Esophagus muscularis mucosa (tissue), 3 donors: ENCODE results near the gene HYAL1.

Experiments
- CTCF ChIP-seq, 3 experiments: fragments of 200-600 bp in 2 of 3; fragments of 450-650 bp in 1 of 3; sonication (generic) in 2 of 3; IDR thresholded peaks; one replicate each; pipeline ENCODE4 v1.5.1; 2017 to 2019; ENCODE audit warnings: antibody characterized with exemption in 3 of 3, mild to moderate bottlenecking in 2 of 3, moderate library complexity in 1 of 3
- POLR2A ChIP-seq: fragments of 450-650 bp; IDR thresholded peaks from one replicate; pipeline ENCODE4 v1.6.1; 2017; ENCODE audit warnings: antibody characterized with exemption, moderate library complexity, mild to moderate bottlenecking, low read depth
- POLR2AphosphoS5 ChIP-seq, 2 donors: sonication (generic); formaldehyde crosslinking; IDR thresholded peaks; one replicate each; pipeline ENCODE4 v1.6.1; 2017; ENCODE audit warnings: antibody characterized with exemption in 2 of 2

- no peak for TF ChIP-seq POLR2AphosphoS5 (IDR thresholded peaks at IDR 0.05)
- no peak for TF ChIP-seq POLR2A
- TF ChIP-seq CTCF (IDR thresholded peaks at IDR 0.05): no peak
Observed at GRCh38 chr3:50327129-50327528, 23.8 kb upstream of the HYAL1 start.
